ENCODE measurements around the gene ARPC1B. TPM values are rescaled to one million over a fixed set of nuclear protein-coding genes. Genes with fewer than 3 reads are reported as not detected.

ARPC1B gene
- total and polyA plus RNA-seq, 2 experiments from 2014 or later, result 101 to 132 TPM

GRCh38 chr7:99440195-99440594, 65.7 kb downstream of the ARPC1B start:
- peak; percentile 19 for DNase-seq (ENCODE audit: low spot score)
- peaks cover 70% of the 10 kb centered on the region for H3K79me2 ChIP-seq (replicated peaks; ENCODE audit: insufficient read depth)
- peak overlapping the region; percentile 99 for H3K4me2 ChIP-seq
- H3K36me3 Mint-ChIP-seq (ENCODE audit: low read depth), result peaks cover 49% of the 10 kb centered on the region
- peaks cover 44% of the 10 kb centered on the region for H4K20me1 ChIP-seq (replicated peaks; ENCODE audit: insufficient read depth)
- H2AFZ ChIP-seq, result no peak overlapping the region
- H3K27me3 Mint-ChIP-seq (ENCODE audit: insufficient read depth, low read depth, poor library complexity), result peaks cover 7% of the 10 kb centered on the region
- H3F3A ChIP-seq (replicated peaks; ENCODE audit: low read depth), result peaks cover 19% of the 10 kb centered on the region; the same call in 1 of the 2 replicates
- TF ChIP-seq ETS1 (IDR thresholded peaks at IDR 0.05) (no peak), CTCF (conservative IDR thresholded peaks at IDR 0.05; ENCODE audit: low read depth in 2 of 2) (no peak), STAT1 (IDR thresholded peaks at IDR 0.05; ENCODE audit: unreplicated experiment) (no peak), JUNB (IDR thresholded peaks at IDR 0.05; ENCODE audit: unreplicated experiment) (no peak), EZH2phosphoT487 (IDR thresholded peaks at IDR 0.05; ENCODE audit: unreplicated experiment) (no peak), CREB1 (CRISPR knock-in tag; IDR thresholded peaks at IDR 0.05; ENCODE audit: low read depth) (no peak), ZNF114 (CRISPR knock-in tag; IDR thresholded peaks at IDR 0.05) (no peak), ZNF462 (CRISPR knock-in tag; IDR thresholded peaks at IDR 0.05) (no peak), NANOG (IDR thresholded peaks at IDR 0.05; ENCODE audit: borderline replicate concordance) (no peak), EZH2 (IDR thresholded peaks at IDR 0.05; ENCODE audit: low read depth, unreplicated experiment) (no peak), POLR2AphosphoS5 (IDR thresholded peaks at IDR 0.05; ENCODE audit: low read depth) (no peak), REST (IDR thresholded peaks at IDR 0.05; ENCODE audit: unreplicated experiment) (no peak), ZNF331 (CRISPR knock-in tag; IDR thresholded peaks at IDR 0.05; ENCODE audit: low read depth) (no peak)
- H3K27ac Mint-ChIP-seq, result peak overlapping the region; percentile 40; the same call in 1 of the 2 replicates
- no peaks in the 10 kb centered on the region for H3K9me2 ChIP-seq (ENCODE audit: insufficient read depth)
- peak overlapping the region; percentile 98 for H3K4me3 Mint-ChIP-seq
- peaks cover 19% of the 10 kb centered on the region for H3K4me1 ChIP-seq (ENCODE audit: insufficient read depth)
- H3K4me3 ChIP-seq, result peak overlapping the region; percentile 97
- H3K27ac ChIP-seq (ENCODE audit: low read depth), result 0 out of 2 replicates have a peak overlapping the region, but pooled peaks have one; percentile 26
- H3K4me1 Mint-ChIP-seq, result peaks cover 19% of the 10 kb centered on the region
- ATAC-seq, result 0 out of 3 replicates have a peak, but pooled peaks have one; percentile 2
- no peaks in the 10 kb centered on the region for H3K27me3 ChIP-seq (ENCODE audit: insufficient read depth)
- H3K9me3 Mint-ChIP-seq, result no peaks in the 10 kb centered on the region
- H3K36me3 ChIP-seq (ENCODE audit: insufficient read depth), result peaks cover 26% of the 10 kb centered on the region

Data from GM23338 (cell line).